Ammon's horn (tissue), 1 donor: ENCODE results near the gene CCDC183.
"Not testable (repeated sequence)": the region's sequence is repeated elsewhere in the genome, so short reads cannot be mapped to it uniquely, and the experiment has no call there.

ENCODE experiments used
- DNase-seq: peaks from one replicate; pipeline ENCODE4 v3.0.0-alpha.2; 2016; ENCODE audit warnings: low spot score

Gene CCDC183

GRCh38 chr9:136785565-136786355 lies 10.4 kb upstream of the CCDC183 start:
- not testable (repeated sequence) for DNase-seq

GRCh38 chr9:136786451-136786850 lies 9.7 kb upstream of the CCDC183 start:
- DNase-seq, result peak; percentile 85

GRCh38 chr9:136786983-136787382 lies 9.2 kb upstream of the CCDC183 start:
- DNase-seq, result not testable (repeated sequence)

- DNase-seq, result peak; percentile 88
These were observed 8.3 kb upstream of the CCDC183 start for GRCh38 chr9:136787690-136788400.

- DNase-seq, result not testable (repeated sequence)
These were observed 7.3 kb upstream of the CCDC183 start for GRCh38 chr9:136788644-136789522.

- no peak for DNase-seq
These were observed 6.6 kb upstream of the CCDC183 start for GRCh38 chr9:136789523-136789937.

GRCh38 chr9:136790640-136791515 lies 5.3 kb upstream of the CCDC183 start, which contains the start of gene TMEM141:
Gene TMEM141 (plus strand): TSS chr9:136791344. CDS start chr9:136791371, 27 bp downstream.
- DNase-seq, result peak; percentile 100

- DNase-seq, result no peak
These were observed 4.4 kb upstream of the CCDC183 start for GRCh38 chr9:136791516-136792276.

- no peak for DNase-seq
These were observed 3.6 kb upstream of the CCDC183 start for GRCh38 chr9:136792321-136793085.

- no peak for DNase-seq
These were observed 2.8 kb upstream of the CCDC183 start for GRCh38 chr9:136793086-136793946.

- no peak for DNase-seq
These were observed 1.7 kb upstream of the CCDC183 start for GRCh38 chr9:136794281-136794999.

GRCh38 chr9:136795000-136795348 lies 1.2 kb upstream of the CCDC183 start:
- no peak for DNase-seq

GRCh38 chr9:136796775-136797347 lies 723 bp downstream of the CCDC183 start:
- not testable (repeated sequence) for DNase-seq

- no peak for DNase-seq
These were observed 2.6 kb downstream of the CCDC183 start for GRCh38 chr9:136798708-136799078.

- DNase-seq, result no peak
These were observed 3.1 kb downstream of the CCDC183 start for GRCh38 chr9:136799079-136799853.

GRCh38 chr9:136799854-136800657 lies 3.9 kb downstream of the CCDC183 start:
- peak; percentile 73 for DNase-seq
